HG03159 (cell line): ENCODE data around the gene SLC22A6.

ENCODE experiments used
- ATAC-seq: cut with Tn5 transposase; IDR thresholded peaks from one replicate; pipeline ENCODE4 v1.9.1; 2021; ENCODE audit warnings: mild to moderate bottlenecking, moderate library complexity; ENCODE audit not compliant: unreplicated experiment

SLC22A6 gene

GRCh38 chr11:62933285-62933684 lies 51.5 kb downstream of the SLC22A6 start:
- no peak for ATAC-seq

- no peak for ATAC-seq
Observed at GRCh38 chr11:62931499-62932278, 53.1 kb downstream of the SLC22A6 start.

- ATAC-seq, result no peak
Observed at GRCh38 chr11:62930666-62931065, 54.1 kb downstream of the SLC22A6 start.

GRCh38 chr11:62930157-62930556 lies 54.6 kb downstream of the SLC22A6 start:
- ATAC-seq, result no peak

GRCh38 chr11:62928011-62928410 lies 56.8 kb downstream of the SLC22A6 start:
- no peak for ATAC-seq

- no peak for ATAC-seq
Observed at GRCh38 chr11:62926680-62927455, 57.9 kb downstream of the SLC22A6 start.
